ENCODE results near the gene IL6.
"Not testable (repeated sequence)": the region's sequence is repeated elsewhere in the genome, so short reads cannot be mapped to it uniquely, and the experiment has no call there.

Gene IL6

GRCh38 chr7:22728401-22729029 lies 1.5 kb downstream of the IL6 start:
- no peak for DNase-seq

GRCh38 chr7:22729180-22729825 lies 2.3 kb downstream of the IL6 start:
- DNase-seq = no peak

DNA sequence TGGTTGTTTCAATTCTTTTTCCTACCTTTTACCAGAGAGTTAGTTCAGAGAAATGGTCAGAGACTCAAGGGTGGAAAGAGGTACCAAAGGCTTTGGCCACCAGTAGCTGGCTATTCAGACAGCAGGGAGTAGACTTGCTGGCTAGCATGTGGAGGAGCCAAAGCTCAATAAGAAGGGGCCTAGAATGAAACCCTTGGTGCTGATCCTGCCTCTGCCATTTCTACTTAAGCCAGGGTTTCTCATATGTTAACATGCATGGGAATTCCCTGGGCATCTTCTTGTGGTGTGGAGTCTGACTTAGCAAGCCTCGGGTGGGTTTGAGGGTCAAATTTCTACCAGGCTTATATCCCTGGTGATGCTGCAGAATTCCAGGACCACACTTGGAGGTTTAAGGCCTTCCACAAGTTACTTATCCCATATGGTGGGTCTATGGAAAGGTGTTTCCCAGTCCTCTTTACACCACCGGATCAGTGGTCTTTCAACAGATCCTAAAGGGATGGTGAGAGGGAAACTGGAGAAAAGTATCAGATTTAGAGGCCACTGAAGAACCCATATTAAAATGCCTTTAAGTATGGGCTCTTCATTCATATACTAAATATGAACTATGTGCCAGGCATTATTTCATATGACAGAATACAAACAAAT lies 3.2 kb downstream of the IL6 start:
- DNase-seq = no peak

DNA sequence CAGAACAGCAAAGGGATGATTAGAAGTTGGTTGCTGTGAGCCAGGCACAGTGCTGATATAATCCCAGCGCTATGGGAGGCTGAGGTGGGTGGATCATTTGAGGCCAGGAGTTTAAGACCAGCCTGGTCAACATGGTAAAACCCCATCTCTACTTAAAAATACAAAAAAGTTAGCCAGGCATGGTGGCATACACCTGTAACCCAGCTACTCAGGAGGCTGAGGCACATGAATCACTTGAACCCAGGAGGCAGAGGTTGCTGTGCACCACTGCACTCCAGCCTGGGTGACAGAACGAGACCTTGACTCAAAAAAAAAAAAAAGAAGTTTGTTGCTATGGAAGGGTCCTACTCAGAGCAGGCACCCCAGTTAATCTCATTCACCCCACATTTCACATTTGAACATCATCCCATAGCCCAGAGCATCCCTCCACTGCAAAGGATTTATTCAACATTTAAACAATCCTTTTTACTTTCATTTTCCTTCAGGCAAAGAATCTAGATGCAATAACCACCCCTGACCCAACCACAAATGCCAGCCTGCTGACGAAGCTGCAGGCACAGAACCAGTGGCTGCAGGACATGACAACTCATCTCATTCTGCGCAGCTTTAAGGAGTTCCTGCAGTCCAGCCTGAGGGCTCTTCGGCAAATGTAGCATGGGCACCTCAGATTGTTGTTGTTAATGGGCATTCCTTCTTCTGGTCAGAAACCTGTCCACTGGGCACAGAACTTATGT lies 4.1 kb downstream of the IL6 start:
- no peak for DNase-seq

DNA sequence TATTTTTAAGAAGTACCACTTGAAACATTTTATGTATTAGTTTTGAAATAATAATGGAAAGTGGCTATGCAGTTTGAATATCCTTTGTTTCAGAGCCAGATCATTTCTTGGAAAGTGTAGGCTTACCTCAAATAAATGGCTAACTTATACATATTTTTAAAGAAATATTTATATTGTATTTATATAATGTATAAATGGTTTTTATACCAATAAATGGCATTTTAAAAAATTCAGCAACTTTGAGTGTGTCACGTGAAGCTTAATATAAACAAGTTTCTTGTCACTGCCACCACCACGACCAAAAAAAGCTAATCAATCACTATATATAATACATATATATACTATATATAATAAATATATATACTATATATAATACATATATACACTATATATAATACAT lies 4.8 kb downstream of the IL6 start:
- no peak for DNase-seq

DNA sequence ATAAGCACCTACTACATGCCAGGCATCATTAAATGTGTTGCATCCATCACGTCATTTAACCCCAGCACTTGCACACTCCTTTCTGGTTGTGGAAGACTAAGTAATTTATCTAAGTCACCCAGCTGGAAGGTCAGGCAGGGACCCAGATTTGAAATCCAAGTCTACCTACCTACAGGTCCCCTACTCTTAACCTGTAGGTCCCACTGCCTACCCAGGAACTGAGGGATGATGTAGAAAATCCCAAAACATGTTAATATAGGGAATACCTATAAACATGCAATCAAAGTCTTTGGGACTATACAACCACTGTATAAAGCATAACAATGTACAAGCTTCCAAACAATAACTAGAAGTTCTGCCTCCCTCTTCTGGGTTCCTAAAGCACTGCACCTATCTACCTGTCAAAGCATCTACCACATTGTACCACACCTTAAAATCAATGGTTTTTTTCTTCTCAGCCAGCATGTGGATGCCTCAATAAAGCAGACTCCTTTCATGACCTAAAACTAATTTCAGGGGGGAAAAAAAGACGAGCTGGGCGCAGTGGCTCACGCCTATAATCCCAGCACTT lies 5.6 kb downstream of the IL6 start:
- DNase-seq = no peak

GRCh38 chr7:22733761-22734160 lies 6.8 kb downstream of the IL6 start:
- DNase-seq = no peak

GRCh38 chr7:22743014-22743413 lies 16.0 kb downstream of the IL6 start:
- DNase-seq = no peak

DNA sequence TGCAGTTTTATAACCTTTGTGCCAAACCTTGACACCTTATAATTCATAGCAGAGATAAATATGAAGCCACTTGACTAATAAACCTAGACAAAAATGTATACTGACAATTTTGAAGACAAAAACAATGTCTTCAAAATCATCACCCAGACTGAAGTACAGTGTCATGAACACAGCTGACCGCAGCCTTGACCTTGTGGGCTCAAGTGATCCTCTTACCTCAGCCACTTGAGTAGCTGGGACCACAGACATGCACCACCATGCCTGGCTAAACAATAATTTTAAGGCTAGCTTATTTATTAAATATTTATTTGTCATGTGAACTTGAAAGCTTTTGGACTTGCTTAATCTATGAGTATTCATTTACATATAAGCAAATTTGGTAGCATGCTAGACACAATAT lies 24.3 kb downstream of the IL6 start:
- no peak for DNase-seq

DNA sequence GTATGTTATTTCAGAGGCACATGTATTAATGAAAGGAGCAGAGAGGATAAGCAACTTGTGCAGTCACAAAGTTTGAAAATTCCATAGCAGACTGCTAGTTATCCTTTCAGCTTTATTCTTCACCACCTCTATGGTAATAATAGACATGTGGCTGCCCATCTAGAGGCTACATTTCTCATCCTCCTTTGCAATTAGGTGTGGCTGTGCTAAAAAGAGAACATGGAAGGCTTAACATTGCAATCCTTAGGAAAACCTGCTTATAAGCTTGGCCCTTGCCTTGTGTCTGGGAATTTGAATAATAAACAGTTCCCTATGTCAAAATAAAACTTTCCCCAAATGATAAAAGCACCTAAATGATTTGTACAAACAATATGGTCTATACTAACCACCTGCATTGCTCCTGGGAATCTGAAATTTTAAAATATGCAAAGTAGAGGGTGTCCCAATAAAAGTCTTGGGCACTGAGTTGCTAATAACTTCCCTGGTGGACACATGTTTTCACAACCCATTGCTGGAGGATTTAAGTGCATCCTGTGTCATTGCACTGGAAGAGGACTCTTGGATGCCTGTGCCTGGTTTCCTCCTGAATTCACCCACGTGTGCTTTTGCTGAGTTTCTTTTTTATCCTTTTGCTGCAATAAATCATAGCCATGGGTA lies 30.5 kb downstream of the IL6 start:
- DNase-seq = no peak

- DNase-seq = no peak
Measured at GRCh38 chr7:22758576-22758975, 31.6 kb downstream of the IL6 start.

GRCh38 chr7:22759721-22760120 lies 32.7 kb downstream of the IL6 start:
- no peak for DNase-seq

GRCh38 chr7:22762866-22763265 lies 35.9 kb downstream of the IL6 start:
- DNase-seq = no peak

GRCh38 chr7:22765609-22766008 lies 38.6 kb downstream of the IL6 start:
- DNase-seq = no peak

- DNase-seq = no peak
Measured at GRCh38 chr7:22771194-22771871, 44.3 kb downstream of the IL6 start.

DNA sequence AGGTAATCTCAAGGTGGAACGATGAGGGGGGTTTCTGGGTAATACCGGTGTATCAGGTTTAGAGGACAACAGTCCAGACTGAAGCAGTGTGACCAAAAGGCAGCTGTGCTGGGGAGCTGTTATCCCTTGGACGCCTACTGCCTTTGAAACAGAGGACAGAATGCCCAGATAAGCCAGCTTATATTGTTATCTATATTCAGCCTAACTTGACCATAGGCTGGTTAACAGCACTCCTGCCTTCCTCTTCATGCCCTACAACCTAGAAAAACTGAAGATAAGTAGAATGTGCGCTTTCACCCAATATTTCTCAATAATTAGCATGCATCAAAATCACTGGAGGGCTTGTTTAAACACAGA lies 44.9 kb downstream of the IL6 start:
- no peak for DNase-seq

- no peak for DNase-seq
Measured at GRCh38 chr7:22772885-22773284, 45.9 kb downstream of the IL6 start.

- DNase-seq = no peak
Measured at GRCh38 chr7:22776964-22777363, 50.0 kb downstream of the IL6 start.

GRCh38 chr7:22779730-22780323 lies 52.8 kb downstream of the IL6 start:
- DNase-seq = not testable (repeated sequence)

GRCh38 chr7:22781230-22781711 lies 54.3 kb downstream of the IL6 start:
- DNase-seq = no peak
